HL-60/S4 treated with phorbol 12-myristate 13-acetate at 8.2 ng/mL for 4 days and 3 days (cell line): Measurements from ENCODE around the gene BBS9.

Experiments used
- in situ Hi-C: fragments of 300-500 bp; cut with MboI; formaldehyde crosslinking; loops from 2 replicates; pipeline ENCODE4 v1.15.0; 2022; ENCODE audit warnings: low sequenced_read_pairs

BBS9 gene

GRCh38 chr7:33591490-33591889 is 462.1 kb downstream of the BBS9 start:
- in situ Hi-C loops, result no loop called here

GRCh38 chr7:33592718-33593117 is 463.4 kb downstream of the BBS9 start:
- in situ Hi-C loops, result no loop called here

- in situ Hi-C loops, result no loop called here
These were observed 464.2 kb downstream of the BBS9 start for GRCh38 chr7:33593611-33594010.

GRCh38 chr7:33596686-33597085 is 467.3 kb downstream of the BBS9 start:
- in situ Hi-C loops, result no loop called here

GRCh38 chr7:33597181-33597580 is 467.8 kb downstream of the BBS9 start:
- in situ Hi-C loops, result no loop called here

GRCh38 chr7:33601101-33601500 is 471.7 kb downstream of the BBS9 start:
- in situ Hi-C loops, result no loop called here

GRCh38 chr7:33601884-33602283 is 472.5 kb downstream of the BBS9 start:
- in situ Hi-C loops, result no loop called here

GRCh38 chr7:33604056-33604455 is 474.7 kb downstream of the BBS9 start:
- in situ Hi-C loops, result no loop called here

GRCh38 chr7:33610918-33611317 is 481.6 kb downstream of the BBS9 start:
- in situ Hi-C loops, result no loop called here

- in situ Hi-C loops, result no loop called here
These were observed 483.1 kb downstream of the BBS9 start for GRCh38 chr7:33612442-33612841.

GRCh38 chr7:33614357-33615117 is 485.2 kb downstream of the BBS9 start:
- in situ Hi-C loops, result no loop called here

- in situ Hi-C loops, result no loop called here
These were observed 487.4 kb downstream of the BBS9 start for GRCh38 chr7:33616752-33617151.

GRCh38 chr7:33619264-33619663 is 489.9 kb downstream of the BBS9 start:
- in situ Hi-C loops, result no loop called here

GRCh38 chr7:33623267-33623666 is 493.9 kb downstream of the BBS9 start:
- in situ Hi-C loops, result no loop called here

GRCh38 chr7:33624215-33624614 is 494.9 kb downstream of the BBS9 start:
- in situ Hi-C loops, result no loop called here

GRCh38 chr7:33626869-33627268 is 497.5 kb downstream of the BBS9 start:
- in situ Hi-C loops, result no loop called here

GRCh38 chr7:33627741-33628140 is 498.4 kb downstream of the BBS9 start:
- in situ Hi-C loops, result no loop called here

- in situ Hi-C loops, result no loop called here
These were observed 499.5 kb downstream of the BBS9 start for GRCh38 chr7:33628894-33629293.

GRCh38 chr7:33630359-33630758 is 501.0 kb downstream of the BBS9 start:
- in situ Hi-C loops, result no loop called here

GRCh38 chr7:33632322-33632721 is 503.0 kb downstream of the BBS9 start:
- in situ Hi-C loops, result no loop called here

- in situ Hi-C loops, result no loop called here
These were observed 503.6 kb downstream of the BBS9 start for GRCh38 chr7:33632840-33633525.

GRCh38 chr7:33634606-33635005 is 505.2 kb downstream of the BBS9 start:
- in situ Hi-C loops, result no loop called here
